Suprapubic skin (tissue), 3 donors: ENCODE results near the gene KIF16B.

Experiments used
- CTCF ChIP-seq, 2 donors: fragments of 200-600 bp in 1 of 2; fragments of 450-650 bp in 1 of 2; sonication (generic) in 1 of 2; IDR thresholded peaks; one replicate each; pipeline ENCODE4 v1.5.1; 2016 to 2019; ENCODE audit warnings: antibody characterized with exemption in 2 of 2, mild to moderate bottlenecking in 1 of 2, moderate library complexity in 1 of 2
- POLR2A ChIP-seq, 2 donors: fragments of 450-650 bp; IDR thresholded peaks; one replicate each; pipeline ENCODE4 v1.6.1; 2017; ENCODE audit warnings: antibody characterized with exemption in 2 of 2, mild to moderate bottlenecking in 2 of 2, moderate library complexity in 2 of 2

DNA sequence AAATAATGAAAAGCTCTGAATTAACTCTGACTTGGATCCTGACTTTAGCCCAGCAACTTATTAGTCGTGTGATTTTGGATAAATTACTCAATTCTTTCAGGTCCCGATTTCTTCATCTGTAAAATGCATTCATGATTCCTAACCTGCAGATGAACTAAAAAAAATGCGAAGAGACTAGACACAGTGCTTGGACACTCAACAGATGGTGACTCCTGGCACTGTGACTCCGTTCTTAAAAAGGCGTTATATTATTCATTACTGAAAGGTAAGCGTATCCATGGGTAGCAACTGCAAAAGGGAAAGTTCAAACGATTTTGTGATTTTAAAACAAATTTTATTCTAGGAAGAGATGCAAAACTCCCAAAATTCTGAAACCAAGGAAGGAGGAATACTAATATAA is 226.3 kb downstream of the KIF16B start:
- TF ChIP-seq POLR2A (IDR thresholded peaks at IDR 0.05) (no peak), CTCF (IDR thresholded peaks at IDR 0.05) (no peak)
